Natural killer cell treated with Interleukin-12 subunit alpha and Interleukin-12 subunit beta and Interleukin-15 and Interleukin-18, amount 100 ng/mL, for 72 hours (primary cell): Measurements from ENCODE around the gene TCP11L2. TPM values are rescaled to one million over a fixed set of nuclear protein-coding genes. Genes with fewer than 3 reads are reported as not detected.
A peak's percentile ranks its signal among the peaks of the same experiment; 100 is the strongest.
"Not testable (repeated sequence)": the region's sequence is repeated elsewhere in the genome, so short reads cannot be mapped to it uniquely, and the experiment has no call there.

Experiments used
- ATAC-seq, 2 donors: fragments of 150-1000 bp; cut with Tn5 transposase in 1 of 2; sonication (Bioruptor Pico), chemical (Tn5 transposase) in 1 of 2; 2 replicates each; pipeline ENCODE4 v1.10.0; 2021
- DNase-seq: peaks from one replicate; pipeline ENCODE4 v3.0.0; 2022; ENCODE audit warnings: low spot score
- H3K27ac Mint-ChIP-seq, 2 donors: 1 replicate in 1 of 2; 2 replicates in 1 of 2; pipeline ENCODE4 v1.8.0; 2022; ENCODE audit warnings: mixed read lengths in 2 of 2, mild to moderate bottlenecking in 1 of 2, moderate library complexity in 1 of 2
- H3K27me3 Mint-ChIP-seq, 2 donors: 1 replicate in 1 of 2; 2 replicates in 1 of 2; pipeline ENCODE4 v1.8.0; 2022; ENCODE audit warnings: mixed read lengths in 2 of 2
- H3K36me3 Mint-ChIP-seq: one replicate; pipeline ENCODE4 v1.8.0; 2022; ENCODE audit warnings: mixed read lengths
- H3K4me1 Mint-ChIP-seq, 2 donors: 1 replicate in 1 of 2; 2 replicates in 1 of 2; pipeline ENCODE4 v1.8.0; 2022; ENCODE audit warnings: low read depth in 2 of 2, mixed read lengths in 2 of 2, mild to moderate bottlenecking in 1 of 2
- H3K4me3 Mint-ChIP-seq: one replicate; pipeline ENCODE4 v1.8.0; 2022; ENCODE audit warnings: mixed read lengths
- H3K9me3 Mint-ChIP-seq: 2 replicates; pipeline ENCODE4 v1.8.0; 2022; ENCODE audit warnings: mixed read lengths
- total RNA-seq, 2 donors: library from RNA; stranded (reverse); gene quantifications; one replicate each; pipeline ENCODE4 v1.2.3, GENCODE V29; 2022

The TCP11L2 gene
- total RNA-seq, 2 donors from 2014 or later, result 3.5 to 5.8 TPM

GRCh38 chr12:106274575-106275121 lies 27.9 kb upstream of the TCP11L2 start:
- no peak overlapping the region for H3K4me3 Mint-ChIP-seq
- H3K9me3 Mint-ChIP-seq, result no peaks in the 10 kb centered on the region
- no peak for DNase-seq
- no peak for ATAC-seq
- no peak overlapping the region for H3K27ac Mint-ChIP-seq
- no peaks in the 10 kb centered on the region for H3K36me3 Mint-ChIP-seq
- H3K27me3 Mint-ChIP-seq, result peaks cover 2 to 6% of the 10 kb centered on the region in 2 donors
- H3K4me1 Mint-ChIP-seq, result no peaks in the 10 kb centered on the region

DNA sequence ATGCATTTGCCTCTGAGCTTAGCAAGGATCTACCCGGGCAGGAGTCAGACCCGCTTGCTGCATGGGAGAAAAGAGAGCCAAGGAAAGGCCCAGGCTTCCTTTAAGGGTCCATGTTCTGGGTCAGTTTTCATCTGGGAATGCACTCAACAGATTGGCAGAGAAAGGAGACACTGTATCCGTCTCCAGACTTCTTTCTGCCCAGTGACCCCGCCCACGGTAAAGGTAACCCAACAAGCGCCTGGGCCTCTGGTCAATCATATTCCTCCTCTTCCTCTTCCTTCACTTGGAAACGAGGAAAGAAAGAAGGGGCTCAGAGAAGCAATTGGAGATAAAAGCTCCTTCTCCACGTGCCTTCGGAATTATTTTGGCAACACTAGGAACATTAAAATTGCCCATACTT lies 27.1 kb upstream of the TCP11L2 start:
- no peak for ATAC-seq
- Mint-ChIP-seq H3K4me1 (no peaks in the 10 kb centered on the region), H3K27me3 (peaks cover 5 to 6% of the 10 kb centered on the region in 2 donors), H3K4me3 (no peak overlapping the region), H3K36me3 (no peaks in the 10 kb centered on the region), H3K9me3 (no peaks in the 10 kb centered on the region), H3K27ac (no peak overlapping the region)
- DNase-seq, result no peak

DNA sequence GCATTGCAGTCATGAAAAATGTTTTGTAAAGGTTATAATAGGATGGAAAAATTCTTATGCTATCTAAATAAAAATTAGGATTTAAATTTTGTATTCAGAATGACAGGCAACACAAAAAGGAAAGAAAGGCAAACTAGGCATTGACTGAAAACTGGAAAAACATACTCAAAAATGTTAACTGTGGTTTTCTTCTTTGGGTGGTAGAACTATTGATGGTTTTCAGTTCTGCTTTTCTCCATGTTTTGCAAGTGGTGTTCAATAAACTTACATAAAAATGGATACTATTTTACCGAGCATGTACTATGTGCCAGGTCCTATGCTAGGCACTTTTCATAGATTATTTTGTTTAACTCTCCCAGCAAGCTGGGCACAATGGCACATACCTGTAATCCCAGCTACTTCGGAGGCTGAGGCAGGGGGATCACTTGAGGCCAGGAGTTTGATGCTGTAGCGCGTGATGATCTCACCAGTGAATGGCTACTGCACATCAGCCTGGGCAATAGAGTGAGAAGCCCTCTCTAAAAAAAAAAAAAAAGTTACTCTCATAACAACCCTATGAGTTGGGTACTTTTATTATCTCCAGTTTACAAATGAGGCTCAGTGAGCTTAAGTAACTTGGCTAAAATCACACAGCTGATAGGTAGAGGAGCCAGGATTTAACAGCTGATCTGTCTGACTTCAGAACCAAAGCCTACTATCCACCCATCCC lies 26.3 kb upstream of the TCP11L2 start:
- ATAC-seq (no peak), DNase-seq (no peak)
- Mint-ChIP-seq H3K9me3 (no peaks in the 10 kb centered on the region), H3K4me1 (no peaks in the 10 kb centered on the region), H3K27me3 (peaks cover under 1 to 5% of the 10 kb centered on the region in 2 donors), H3K36me3 (no peaks in the 10 kb centered on the region), H3K27ac (no peak overlapping the region), H3K4me3 (no peak overlapping the region)

DNA sequence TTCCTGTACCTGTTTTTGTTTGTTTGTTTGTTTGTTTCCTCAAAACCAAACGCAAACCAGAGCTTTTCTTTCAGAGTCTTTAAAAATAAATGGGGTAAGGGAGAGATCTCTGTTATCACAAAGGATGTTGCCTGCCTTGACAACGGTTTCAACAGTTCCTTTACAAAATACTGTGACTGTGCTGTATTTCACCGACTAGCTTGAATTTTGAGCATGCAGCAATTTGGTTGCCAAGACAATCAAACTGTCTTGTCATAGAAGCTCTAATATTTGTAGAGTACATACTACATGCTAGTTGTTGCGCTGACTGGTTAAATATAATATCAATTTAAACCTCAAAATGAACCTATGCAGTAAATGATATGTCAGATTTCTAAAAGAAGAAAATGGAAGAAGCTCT lies 22.4 kb upstream of the TCP11L2 start:
- Mint-ChIP-seq H3K36me3 (peaks cover 15% of the 10 kb centered on the region), H3K9me3 (peaks cover 4% of the 10 kb centered on the region), H3K4me1 (no peaks in the 10 kb centered on the region), H3K27me3 (peaks cover 24 to 25% of the 10 kb centered on the region in 2 donors), H3K4me3 (no peak overlapping the region), H3K27ac (no peak overlapping the region)
- ATAC-seq, result no peak
- DNase-seq, result no peak

DNA sequence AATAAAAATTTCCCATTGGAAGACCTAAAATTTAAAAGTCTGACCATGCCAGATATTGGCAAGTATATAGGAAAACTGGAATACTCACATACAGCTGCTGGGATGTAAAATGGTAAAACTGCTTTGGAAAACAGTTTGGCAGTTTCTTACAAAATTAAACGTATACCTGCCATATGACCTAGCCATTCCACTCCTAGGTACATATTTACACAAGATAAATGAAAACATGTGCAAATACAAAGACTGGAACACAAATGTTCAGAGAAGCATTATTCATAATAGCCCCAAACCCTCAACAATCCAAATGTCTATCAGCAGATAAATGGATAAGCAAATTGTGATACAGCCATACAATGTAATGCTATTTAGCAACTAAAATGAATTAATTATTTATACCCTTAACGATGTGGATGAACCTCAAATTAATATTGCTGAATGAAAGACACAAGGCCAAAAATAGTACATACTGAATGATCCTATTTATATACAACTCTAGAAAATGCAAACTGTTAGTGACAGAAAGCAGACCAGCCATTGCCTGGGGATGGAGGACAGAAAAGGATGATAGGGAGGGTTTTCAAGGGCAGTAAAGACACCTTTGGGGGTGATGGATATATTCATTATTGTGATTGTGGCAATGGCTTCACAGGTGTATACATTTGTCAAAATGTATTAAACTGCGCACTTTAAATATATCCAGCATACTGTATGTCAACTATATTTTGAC lies 21.3 kb upstream of the TCP11L2 start:
- H3K4me3 Mint-ChIP-seq, result no peak overlapping the region
- ATAC-seq, result no peak
- no peak for DNase-seq

GRCh38 chr12:106281804-106282203 lies 20.7 kb upstream of the TCP11L2 start:
- ATAC-seq (no peak), DNase-seq (no peak)
- Mint-ChIP-seq H3K27me3 (peaks cover 31 to 34% of the 10 kb centered on the region in 2 donors), H3K4me1 (no peaks in the 10 kb centered on the region), H3K9me3 (peaks cover 4% of the 10 kb centered on the region), H3K27ac (no peak overlapping the region), H3K4me3 (no peak overlapping the region), H3K36me3 (peaks cover 15% of the 10 kb centered on the region)

More for the DNA sequence above, 21.3 kb upstream of the TCP11L2 start:
- Mint-ChIP-seq H3K4me1 (no peaks in the 10 kb centered on the region), H3K27me3 (peaks cover 31 to 33% of the 10 kb centered on the region in 2 donors), H3K9me3 (peaks cover 4% of the 10 kb centered on the region), H3K27ac (no peak overlapping the region), H3K36me3 (peaks cover 15% of the 10 kb centered on the region)

DNA sequence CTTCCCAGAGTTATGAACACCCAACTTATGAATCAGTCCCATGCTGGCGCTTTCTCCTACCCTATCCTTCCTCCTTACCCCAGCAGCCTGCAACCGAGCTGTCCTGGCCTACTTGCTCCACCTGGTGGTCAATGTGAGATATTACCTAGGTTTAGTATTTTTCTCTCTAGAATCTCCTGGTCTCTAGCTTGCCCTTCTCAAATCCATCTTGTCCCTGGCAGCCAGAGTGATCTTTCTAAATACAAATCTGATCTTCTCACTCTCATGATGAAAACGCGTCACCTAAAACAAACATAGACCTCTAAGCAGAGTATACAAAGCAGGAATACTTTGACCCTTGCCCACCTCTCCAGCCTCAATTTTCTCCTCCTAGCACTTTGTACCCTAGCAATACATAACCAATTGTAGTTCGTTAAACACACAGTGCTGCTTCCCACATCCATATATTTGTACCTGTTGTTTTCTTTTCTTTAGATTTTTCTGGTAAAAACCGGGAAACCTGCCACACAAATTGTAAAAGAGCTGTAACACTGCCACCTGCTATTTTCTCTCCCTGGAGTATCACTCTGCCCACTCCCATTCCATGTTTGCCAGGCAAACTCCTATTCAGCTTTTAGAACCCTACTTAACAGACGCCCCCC lies 20.0 kb upstream of the TCP11L2 start:
- H3K36me3 Mint-ChIP-seq, result peaks cover 15% of the 10 kb centered on the region
- H3K27me3 Mint-ChIP-seq, result peaks cover 31 to 34% of the 10 kb centered on the region in 2 donors
- H3K4me1 Mint-ChIP-seq, result no peaks in the 10 kb centered on the region
- DNase-seq (no peak), ATAC-seq (peak; percentile 59 to 71)
- peaks cover 4% of the 10 kb centered on the region for H3K9me3 Mint-ChIP-seq
- H3K4me3 Mint-ChIP-seq, result no peak overlapping the region
- H3K27ac Mint-ChIP-seq, result no peak overlapping the region

- Mint-ChIP-seq H3K27me3 (peaks cover 31 to 34% of the 10 kb centered on the region in 2 donors), H3K27ac (no peak overlapping the region), H3K4me3 (no peak overlapping the region), H3K9me3 (peaks cover 4% of the 10 kb centered on the region), H3K36me3 (peaks cover 15% of the 10 kb centered on the region), H3K4me1 (no peaks in the 10 kb centered on the region)
- ATAC-seq (no peak), DNase-seq (no peak)
Measured at GRCh38 chr12:106284358-106285105, 18.0 kb upstream of the TCP11L2 start.

GRCh38 chr12:106285982-106286381 lies 16.6 kb upstream of the TCP11L2 start:
- Mint-ChIP-seq H3K27me3 (peaks cover 31 to 32% of the 10 kb centered on the region in 2 donors), H3K36me3 (peaks cover 15% of the 10 kb centered on the region), H3K9me3 (peaks cover 4% of the 10 kb centered on the region), H3K27ac (no peak overlapping the region), H3K4me3 (no peak overlapping the region), H3K4me1 (no peaks in the 10 kb centered on the region)
- DNase-seq, result no peak
- no peak for ATAC-seq

GRCh38 chr12:106286576-106287162 lies 15.9 kb upstream of the TCP11L2 start:
- H3K4me3 Mint-ChIP-seq, ATAC-seq, H3K4me1 Mint-ChIP-seq, H3K27ac Mint-ChIP-seq, H3K9me3 Mint-ChIP-seq, DNase-seq: not testable (repeated sequence)
- peaks cover 31 to 35% of the 10 kb centered on the region in 2 donors for H3K27me3 Mint-ChIP-seq
- H3K36me3 Mint-ChIP-seq, result peaks cover 14% of the 10 kb centered on the region

GRCh38 chr12:106287364-106287763 lies 15.2 kb upstream of the TCP11L2 start:
- no peak for ATAC-seq
- no peaks in the 10 kb centered on the region for H3K4me1 Mint-ChIP-seq
- no peak for DNase-seq
- no peak overlapping the region for H3K4me3 Mint-ChIP-seq
- no peak overlapping the region for H3K27ac Mint-ChIP-seq
- H3K36me3 Mint-ChIP-seq, result peaks cover 8% of the 10 kb centered on the region
- peaks cover 31 to 36% of the 10 kb centered on the region in 2 donors for H3K27me3 Mint-ChIP-seq
- peaks cover 2% of the 10 kb centered on the region for H3K9me3 Mint-ChIP-seq

DNA sequence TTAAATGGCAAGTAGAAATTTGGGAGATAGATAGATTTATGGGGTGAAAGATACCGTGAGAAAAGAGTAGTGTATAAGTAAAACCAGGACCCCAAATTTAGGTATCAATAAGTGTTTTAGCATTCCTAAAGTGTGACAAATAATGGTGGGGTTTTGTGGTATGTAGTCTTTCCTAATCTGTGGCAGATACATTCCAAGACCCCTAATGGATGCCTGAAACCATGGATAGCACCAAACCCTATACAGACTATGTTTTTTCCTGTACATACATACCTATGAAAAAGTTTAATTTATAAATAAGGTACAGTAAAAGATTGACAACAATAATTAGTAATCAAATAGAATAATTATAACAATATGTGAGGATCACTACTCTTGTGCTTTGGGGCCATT lies 14.4 kb upstream of the TCP11L2 start:
- no peaks in the 10 kb centered on the region for H3K9me3 Mint-ChIP-seq
- H3K4me3 Mint-ChIP-seq, result no peak overlapping the region
- no peak overlapping the region for H3K27ac Mint-ChIP-seq
- H3K36me3 Mint-ChIP-seq, result peaks cover under 1% of the 10 kb centered on the region
- ATAC-seq (no peak), DNase-seq (no peak)
- H3K4me1 Mint-ChIP-seq, result no peaks in the 10 kb centered on the region
- peaks cover 23 to 29% of the 10 kb centered on the region in 2 donors for H3K27me3 Mint-ChIP-seq
